CD4-positive, alpha-beta memory T cell (primary cell): ENCODE results near the gene KLHL36. TPM values are rescaled to one million over a fixed set of nuclear protein-coding genes. Genes with fewer than 3 reads are reported as not detected.

Source experiments
- CTCF ChIA-PET: fragments of 350-600 bp; sonication (Branson Sonifier 250); formaldehyde crosslinking; loops from one replicate; lab custom pipeline; 2021; ENCODE audit warnings: inconsistent platforms; ENCODE audit not compliant: partially characterized antibody; lab: Charles Lee
- POLR2A ChIA-PET: fragments of 350-600 bp; sonication (Branson Sonifier 250); formaldehyde crosslinking; loops from one replicate; lab custom pipeline; 2021; ENCODE audit not compliant: partially characterized antibody; lab: Charles Lee
- DNase-seq, 5 donors: peaks; one replicate each; pipeline versions ENCODE4 v3.0.0 to v3.0.0-alpha.2; 2020 to 2022; ENCODE audit warnings: mixed read lengths in 1 of 5
- H3K27ac ChIP-seq: one replicate; pipeline ENCODE4 v1.7.0; 2013; ENCODE audit warnings: low read depth, low read length
- H3K27me3 ChIP-seq: 2 replicates; pipeline ENCODE4 v1.7.0; 2013; ENCODE audit warnings: mild to moderate bottlenecking, low read length, moderate library complexity; ENCODE audit not compliant: insufficient read depth
- H3K36me3 ChIP-seq: 2 replicates; pipeline ENCODE4 v1.7.0; 2013; ENCODE audit warnings: mild to moderate bottlenecking, low read length, moderate library complexity; ENCODE audit not compliant: insufficient read depth
- H3K4me1 ChIP-seq: 2 replicates; pipeline ENCODE4 v1.7.0; 2013; ENCODE audit warnings: mild to moderate bottlenecking, low read length, moderate library complexity; ENCODE audit not compliant: insufficient read depth
- H3K4me3 ChIP-seq, 2 donors: one replicate each; pipeline ENCODE4 v1.7.0; 2013; ENCODE audit warnings: low read length in 2 of 2, mild to moderate bottlenecking in 1 of 2
- H3K9me3 ChIP-seq, 2 donors: one replicate each; pipeline ENCODE4 v1.7.0; 2013; ENCODE audit warnings: low read length in 2 of 2, control low read depth in 1 of 2; ENCODE audit not compliant: control insufficient read depth in 1 of 2
- H3K27ac Mint-ChIP-seq, 7 donors: one replicate each; pipeline ENCODE4 v1.8.0; 2020 to 2021; ENCODE audit warnings: mixed read lengths in 7 of 7, mild to moderate bottlenecking in 6 of 7, inconsistent platforms in 3 of 7, moderate library complexity in 3 of 7
- H3K27me3 Mint-ChIP-seq, 2 donors: one replicate each; pipeline ENCODE4 v1.8.0; 2020 to 2021; ENCODE audit warnings: mixed read lengths in 2 of 2
- H3K36me3 Mint-ChIP-seq, 2 donors: one replicate each; pipeline ENCODE4 v1.8.0; 2020 to 2021; ENCODE audit warnings: mixed read lengths in 2 of 2, inconsistent platforms in 1 of 2, mild to moderate bottlenecking in 1 of 2
- H3K4me1 Mint-ChIP-seq, 4 donors: one replicate each; pipeline ENCODE4 v1.8.0; 2020 to 2021; ENCODE audit warnings: mixed read lengths in 4 of 4, mild to moderate bottlenecking in 1 of 4
- H3K4me3 Mint-ChIP-seq, 8 donors: one replicate each; pipeline ENCODE4 v1.8.0; 2020 to 2021; ENCODE audit warnings: mixed read lengths in 8 of 8, mild to moderate bottlenecking in 7 of 8, moderate library complexity in 6 of 8, inconsistent platforms in 3 of 8
- H3K9me3 Mint-ChIP-seq, 8 donors: one replicate each; pipeline ENCODE4 v1.8.0; 2020 to 2021; ENCODE audit warnings: mixed read lengths in 8 of 8, mild to moderate bottlenecking in 5 of 8, inconsistent platforms in 3 of 8, moderate library complexity in 1 of 8
- intact Hi-C: fragments of 100-400 bp; cut with micrococcal nuclease; formaldehyde crosslinking; loops from one replicate; pipeline ENCODE4 v1.15.1; 2023
- polyA plus RNA-seq, 2 donors: library from polyadenylated mRNA; unstranded; fragments of 300-500 nt; fragmentation: Illumina TruSeq; gene quantifications; one replicate each; pipeline ENCODE4 v1.2.3, GENCODE V29; 2021
- total RNA-seq, 2 experiments: library from RNA; stranded (reverse); gene quantifications; one replicate each; pipeline ENCODE4 v1.2.3, GENCODE V29; 2021

KLHL36 gene
- total and polyA plus RNA-seq, 4 experiments from 2014 or later = 28.2 to 149 (median 86.9) TPM

DNA sequence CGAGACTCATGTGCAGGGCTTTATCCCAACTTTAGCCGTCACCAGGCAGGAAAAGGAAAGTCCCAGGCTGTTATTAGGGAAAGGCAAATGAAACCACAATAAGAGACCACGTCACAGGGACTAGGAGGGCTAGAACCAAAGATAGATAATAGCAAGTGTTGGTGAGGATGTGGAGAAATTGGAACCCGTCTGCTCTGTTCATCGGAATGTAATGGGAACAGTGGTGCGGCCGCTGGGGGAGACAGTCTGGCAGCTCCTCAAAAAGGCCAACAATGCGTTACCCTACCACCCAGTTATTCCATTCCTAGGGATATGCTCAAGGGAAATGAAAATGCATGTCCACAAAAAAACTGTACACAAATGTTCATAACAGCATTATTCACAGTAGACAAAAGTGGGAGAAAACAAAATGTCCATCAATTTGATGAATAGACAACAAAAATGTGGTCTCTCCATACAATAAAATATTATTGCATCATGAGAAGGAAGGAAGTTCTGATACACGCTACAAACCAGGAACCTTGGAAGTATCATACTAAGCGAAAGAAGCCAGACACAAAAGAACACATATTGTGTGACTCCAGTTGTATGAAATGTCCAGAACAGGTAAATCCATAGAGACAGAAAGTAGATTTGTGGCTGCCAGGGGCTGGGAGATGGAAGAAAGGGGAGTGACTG lies 32.0 kb downstream of the KLHL36 start:
- H3K27me3 Mint-ChIP-seq = peaks cover 10 to 15% of the 10 kb centered on the region in 2 donors
- H3K4me1 Mint-ChIP-seq = no peaks in the 10 kb centered on the region
- H3K9me3 Mint-ChIP-seq = no peaks in the 10 kb centered on the region
- Histone ChIP-seq H3K27me3 (no peaks in the 10 kb centered on the region), H3K36me3 (no peaks in the 10 kb centered on the region), H3K27ac (no peak overlapping the region), H3K4me1 (no peaks in the 10 kb centered on the region), H3K9me3 (no peaks in the 10 kb centered on the region), H3K4me3 (no peak overlapping the region)
- ChIA-PET CTCF (interaction anchor here (1.0 to 1.4 kb wide), 3 partner anchors 8 to 52 kb away, joined by 3 to 5 read pairs (median 3); no protein-coding TSS in a partner anchor), POLR2A (no interaction called here)
- no peak overlapping the region for H3K27ac Mint-ChIP-seq
- DNase-seq = no peak
- no peak overlapping the region for H3K4me3 Mint-ChIP-seq
- intact Hi-C loops = no loop called here
- H3K36me3 Mint-ChIP-seq = no peaks in the 10 kb centered on the region

DNA sequence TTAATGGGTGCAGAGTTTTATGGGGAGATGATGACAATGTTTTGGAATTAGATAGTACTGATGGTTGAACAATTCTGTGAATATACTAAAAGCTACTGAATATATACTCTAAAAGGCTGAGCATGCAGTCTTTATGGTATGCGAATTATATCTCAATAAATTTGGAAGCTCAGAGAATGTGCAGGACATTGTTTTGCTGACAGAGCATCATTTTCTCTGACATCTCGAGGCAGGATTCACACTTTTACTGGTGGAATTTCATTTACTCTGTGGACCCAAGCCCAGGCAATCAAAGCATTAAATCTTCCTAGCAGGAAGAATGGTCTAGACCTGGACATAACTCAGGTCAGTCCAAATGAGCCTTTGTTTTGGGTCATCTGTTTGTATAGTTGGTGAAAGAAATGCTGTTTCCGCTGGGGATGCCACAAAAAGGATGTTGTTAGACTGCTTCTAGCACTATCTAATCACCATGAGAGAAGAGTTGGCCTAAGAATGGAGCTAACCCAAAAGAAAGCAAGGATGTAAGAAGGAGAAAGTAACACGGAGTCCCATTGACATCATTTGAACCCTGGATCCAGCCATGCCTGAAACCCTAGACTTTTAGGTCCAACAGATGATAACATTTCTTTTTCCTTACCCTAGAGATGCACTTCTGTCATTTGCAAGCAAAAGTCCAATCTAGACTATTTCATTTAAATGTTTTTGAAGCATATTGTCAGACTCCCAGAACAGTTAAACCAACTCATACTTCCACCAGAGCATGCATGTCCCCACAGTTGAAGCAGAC lies 32.7 kb downstream of the KLHL36 start:
- Mint-ChIP-seq H3K36me3 (no peaks in the 10 kb centered on the region), H3K4me3 (no peak overlapping the region), H3K9me3 (no peaks in the 10 kb centered on the region), H3K4me1 (no peaks in the 10 kb centered on the region), H3K27me3 (peaks cover 8 to 15% of the 10 kb centered on the region in 2 donors), H3K27ac (no peak overlapping the region)
- CTCF ChIA-PET = interaction anchor here (0.9 to 1.4 kb wide), 4 partner anchors 8 to 51 kb away, joined by 3 to 5 read pairs (median 3); no protein-coding TSS in a partner anchor
- POLR2A ChIA-PET = no interaction called here
- Histone ChIP-seq H3K27me3 (no peaks in the 10 kb centered on the region), H3K36me3 (no peaks in the 10 kb centered on the region), H3K4me3 (no peak overlapping the region), H3K27ac (no peak overlapping the region), H3K4me1 (no peaks in the 10 kb centered on the region), H3K9me3 (no peaks in the 10 kb centered on the region)
- intact Hi-C loops = no loop called here
- DNase-seq = no peak

DNA sequence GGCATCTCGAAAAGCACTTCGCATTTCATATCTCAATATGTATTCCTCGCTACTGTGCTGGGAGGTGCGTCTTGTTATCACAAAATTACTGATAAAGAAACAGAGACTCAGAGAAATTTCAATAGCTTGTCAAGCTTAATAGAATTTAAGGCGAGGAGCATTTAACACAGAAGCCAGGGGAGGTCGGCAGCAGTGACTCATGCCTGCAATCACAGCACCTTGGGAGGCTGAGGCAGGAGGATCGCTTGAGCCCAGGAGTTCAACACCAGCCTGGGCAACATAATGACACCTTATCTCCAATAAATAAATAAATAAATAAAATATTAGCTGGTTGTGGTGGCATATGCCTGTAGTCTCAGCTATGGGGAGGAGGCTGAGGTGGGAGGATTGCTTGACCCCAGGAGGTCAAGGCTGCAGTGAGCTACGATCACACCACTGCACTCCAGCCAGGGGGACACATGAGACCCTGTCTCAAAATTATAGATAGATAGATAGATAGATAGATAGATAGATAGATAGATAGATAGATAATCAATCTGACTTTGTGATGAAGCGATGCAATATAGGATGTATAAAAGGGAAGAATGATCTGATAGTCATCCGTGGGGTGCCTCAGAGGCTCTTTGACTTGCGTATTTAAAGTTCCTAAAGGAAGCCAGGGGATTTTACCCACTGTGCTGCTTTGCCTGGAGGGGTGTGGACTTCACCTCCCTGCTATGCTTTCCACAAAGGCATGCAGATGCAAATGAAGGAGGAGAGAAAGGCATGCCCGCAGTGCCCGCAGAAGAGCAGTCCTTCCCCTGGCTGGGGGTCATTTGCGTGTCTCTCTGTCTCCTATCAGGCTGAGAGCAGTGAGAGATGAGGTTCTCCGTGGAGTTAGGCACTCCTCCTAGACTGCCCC lies 35.6 kb downstream of the KLHL36 start:
- H3K27ac Mint-ChIP-seq = no peak overlapping the region
- CTCF ChIA-PET = interaction anchor here (0.9 to 2.1 kb wide), 4 partner anchors 10 to 55 kb away, joined by 3 to 14 read pairs (median 4); no protein-coding TSS in a partner anchor

DNA sequence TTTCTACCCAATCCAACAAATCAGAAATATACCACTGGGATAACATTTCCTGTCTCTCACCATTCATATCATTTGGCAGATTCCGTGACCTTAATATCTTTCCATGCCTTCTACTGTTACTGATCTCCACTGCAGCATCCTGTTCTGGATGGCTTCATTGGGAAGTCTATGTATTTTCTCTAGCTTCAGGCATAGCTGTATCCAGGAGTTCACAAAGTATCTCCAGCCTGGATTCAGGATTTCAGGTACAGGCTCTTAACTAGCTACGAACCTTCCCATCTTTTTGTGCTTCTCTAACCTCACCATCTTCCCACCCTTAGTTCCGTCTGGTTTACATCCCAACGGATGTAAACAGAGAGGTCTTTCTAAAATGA lies 36.3 kb downstream of the KLHL36 start:
- intact Hi-C loops = no loop called here
- Histone ChIP-seq H3K9me3 (no peaks in the 10 kb centered on the region), H3K36me3 (no peaks in the 10 kb centered on the region), H3K4me1 (no peaks in the 10 kb centered on the region), H3K27ac (no peak overlapping the region), H3K27me3 (no peaks in the 10 kb centered on the region), H3K4me3 (no peak overlapping the region)
- Mint-ChIP-seq H3K27ac (no peak overlapping the region), H3K27me3 (peaks cover 5 to 15% of the 10 kb centered on the region in 2 donors), H3K9me3 (no peaks in the 10 kb centered on the region), H3K36me3 (no peaks in the 10 kb centered on the region), H3K4me1 (peaks cover 0 to 3% (median 0%) of the 10 kb centered on the region in 4 donors), H3K4me3 (no peak overlapping the region)
- CTCF ChIA-PET = interaction anchor here (0.9 to 2.1 kb wide), 4 partner anchors 9 to 54 kb away, joined by 3 to 14 read pairs (median 4); no protein-coding TSS in a partner anchor
- DNase-seq = no peak
- POLR2A ChIA-PET = interaction anchor here (1.3 to 1.6 kb wide), 2 partner anchors 16 to 29 kb away, joined by 3 to 4 read pairs; no protein-coding TSS in a partner anchor

More for the DNA sequence above, 35.6 kb downstream of the KLHL36 start:
- no peaks in the 10 kb centered on the region for H3K9me3 Mint-ChIP-seq
- no peak overlapping the region for H3K4me3 ChIP-seq
- H3K4me1 Mint-ChIP-seq = peaks cover 0 to 3% (median 0%) of the 10 kb centered on the region in 4 donors
- H3K4me3 Mint-ChIP-seq = no peak overlapping the region
- no peaks in the 10 kb centered on the region for H3K27me3 ChIP-seq
- intact Hi-C loops = no loop called here
- no peaks in the 10 kb centered on the region for H3K4me1 ChIP-seq
- no peak for DNase-seq
- no peaks in the 10 kb centered on the region for H3K36me3 ChIP-seq
- no peaks in the 10 kb centered on the region for H3K9me3 ChIP-seq
- no peak overlapping the region for H3K27ac ChIP-seq
- peaks cover 5 to 14% of the 10 kb centered on the region in 2 donors for H3K27me3 Mint-ChIP-seq
- H3K36me3 Mint-ChIP-seq = no peaks in the 10 kb centered on the region
- POLR2A ChIA-PET = interaction anchor here (1.6 kb wide), 1 partner anchor 16 kb away, joined by 4 read pairs; no protein-coding TSS in a partner anchor

DNA sequence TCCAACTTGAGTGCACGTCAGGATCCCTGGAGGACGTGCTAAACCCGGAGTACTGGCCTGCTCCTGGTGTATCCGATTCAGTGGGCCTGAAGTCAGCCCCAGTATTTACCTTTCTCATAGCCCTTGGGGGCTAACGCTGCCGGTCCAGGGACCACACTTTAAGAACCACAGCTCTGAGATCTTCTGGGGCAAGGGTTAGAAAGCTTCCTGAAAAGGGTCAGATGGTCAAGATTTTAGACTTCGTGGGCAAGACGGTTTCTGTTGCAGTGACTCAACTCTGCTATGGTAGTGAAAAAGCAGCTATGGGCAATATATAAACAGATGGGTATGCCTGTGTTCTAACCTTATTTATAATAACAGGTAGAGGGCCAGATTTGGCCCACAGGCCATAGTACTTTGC lies 36.9 kb downstream of the KLHL36 start:
- Mint-ChIP-seq H3K4me1 (peaks cover 0 to 3% (median 0%) of the 10 kb centered on the region in 4 donors), H3K4me3 (no peak overlapping the region), H3K36me3 (no peaks in the 10 kb centered on the region), H3K27ac (no peak overlapping the region), H3K27me3 (peaks cover 6 to 12% of the 10 kb centered on the region in 2 donors), H3K9me3 (no peaks in the 10 kb centered on the region)
- no peaks in the 10 kb centered on the region for H3K36me3 ChIP-seq
- no peaks in the 10 kb centered on the region for H3K27me3 ChIP-seq
- intact Hi-C loops = no loop called here
- no peak for DNase-seq
- CTCF ChIA-PET = interaction anchor here (0.6 to 2.1 kb wide), 5 partner anchors 9 to 212 kb away, joined by 3 to 14 read pairs (median 3); no protein-coding TSS in a partner anchor
- H3K9me3 ChIP-seq = no peaks in the 10 kb centered on the region
- no peak overlapping the region for H3K4me3 ChIP-seq
- POLR2A ChIA-PET = interaction anchor here (1.3 kb wide), 1 partner anchor 29 kb away, joined by 3 read pairs; no protein-coding TSS in a partner anchor
- no peak overlapping the region for H3K27ac ChIP-seq
- H3K4me1 ChIP-seq = no peaks in the 10 kb centered on the region

DNA sequence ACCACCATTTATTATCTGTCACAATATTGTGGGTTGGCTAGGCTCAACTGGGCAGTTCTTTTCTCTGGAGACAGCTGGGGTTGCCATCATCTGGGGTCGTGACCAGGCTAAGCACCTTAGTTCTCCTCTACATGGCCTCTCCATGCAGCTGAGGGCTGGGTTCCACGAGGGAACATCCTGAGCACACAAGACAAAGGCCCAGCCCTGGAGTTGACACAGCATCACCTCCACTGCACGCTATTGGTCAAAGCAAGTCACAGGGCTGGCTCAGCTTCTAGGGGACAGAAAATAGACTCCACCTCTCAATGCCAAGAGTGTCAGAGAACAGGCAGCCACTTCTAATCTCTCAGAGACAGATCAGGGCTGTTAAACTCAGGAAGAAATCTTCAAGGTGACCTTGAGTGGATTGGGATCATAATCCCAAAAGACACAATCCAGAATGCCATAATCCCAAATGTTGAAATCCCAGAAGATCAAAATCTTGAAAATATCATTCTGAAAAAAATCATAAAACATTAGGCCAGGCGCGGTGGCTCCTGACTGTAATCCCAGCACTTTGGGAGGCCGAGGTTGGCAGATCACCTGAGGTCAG lies 38.5 kb downstream of the KLHL36 start:
- POLR2A ChIA-PET = no interaction called here
- H3K9me3 Mint-ChIP-seq = no peaks in the 10 kb centered on the region
- H3K4me1 Mint-ChIP-seq = peaks cover 0 to 3% (median 0%) of the 10 kb centered on the region in 4 donors
- CTCF ChIA-PET = interaction anchor here (1.8 kb wide), 1 partner anchor 15 kb away, joined by 6 read pairs; no protein-coding TSS in a partner anchor
- Histone ChIP-seq H3K27me3 (no peaks in the 10 kb centered on the region), H3K36me3 (no peaks in the 10 kb centered on the region), H3K9me3 (no peaks in the 10 kb centered on the region), H3K4me1 (no peaks in the 10 kb centered on the region), H3K27ac (no peak overlapping the region), H3K4me3 (no peak overlapping the region)
- no peak overlapping the region for H3K27ac Mint-ChIP-seq
- H3K4me3 Mint-ChIP-seq = no peak overlapping the region
- DNase-seq = no peak
- H3K27me3 Mint-ChIP-seq = peaks cover 6 to 12% of the 10 kb centered on the region in 2 donors
- intact Hi-C loops = no loop called here
- H3K36me3 Mint-ChIP-seq = no peaks in the 10 kb centered on the region
